Adrenal gland (tissue), 12 donors: Measurements from ENCODE around the gene ATG9B. TPM values are rescaled to one million over a fixed set of nuclear protein-coding genes. Genes with fewer than 3 reads are reported as not detected.

Source experiments
- DNase-seq, 7 donors: peaks; one replicate each; pipeline ENCODE4 v3.0.0-alpha.2; 2019 to 2020
- H3K27ac ChIP-seq, 5 donors: fragments of 200-600 bp; sonication (generic) in 4 of 5; 1 replicate in 3 of 5; 2 replicates in 2 of 5; pipeline versions ENCODE4 v1.5.1 to v1.8.0; 2016 to 2020; ENCODE audit warnings: mild to moderate bottlenecking in 1 of 5
- H3K27me3 ChIP-seq: fragments of 200-600 bp; 2 replicates; pipeline ENCODE4 v1.8.0; 2021
- H3K36me3 ChIP-seq, 2 donors: fragments of 200-600 bp; replicated peaks in 1 of 2; 1 replicate in 1 of 2; 2 replicates in 1 of 2; pipeline versions ENCODE4 v1.5.1 to v1.8.0; 2018 to 2022
- H3K4me1 ChIP-seq, 2 donors: fragments of 200-600 bp; replicated peaks in 1 of 2; 1 replicate in 1 of 2; 2 replicates in 1 of 2; pipeline versions ENCODE4 v1.5.1 to v1.8.0; 2018 to 2021
- H3K4me3 ChIP-seq, 4 donors: fragments of 200-600 bp; sonication (generic) in 3 of 4; one replicate each; pipeline ENCODE4 v1.5.1; 2016 to 2018
- H3K9me3 ChIP-seq, 3 donors: fragments of 200-600 bp; sonication (generic) in 1 of 3; replicated peaks in 1 of 3; 1 replicate in 2 of 3; 2 replicates in 1 of 3; pipeline versions ENCODE4 v1.5.1 to v1.8.0; 2016 to 2021
- POLR2A ChIP-seq, 2 donors: fragments of 450-650 bp; IDR thresholded peaks; one replicate each; pipeline ENCODE4 v1.6.1; 2017; ENCODE audit warnings: antibody characterized with exemption in 2 of 2, mild to moderate bottlenecking in 2 of 2, moderate library complexity in 1 of 2
- WGBS, 4 donors: extraction: QIAGEN DNeasy Blood & Tissue Kit in 2 of 4; methylation state at CpG; one replicate each; pipeline versions ENCODE4 v1.1.5 to v1.1.7; 2013 to 2017; 5-methylcytosine and 5-hydroxymethylcytosine counted together
- intact Hi-C, 2 donors: fragments of 100-400 bp; cut with DNase I; formaldehyde crosslinking; loops; one replicate each; pipeline versions ENCODE4 v1.14.1 to v1.15.0; 2022 to 2023
- polyA plus RNA-seq, 3 donors: library from polyadenylated mRNA; stranded (reverse); fragments of 200-250 nt in 2 of 3; fragments of 350-450 nt in 1 of 3; fragmentation: Illumina TruSeq in 1 of 3; extraction: RNeasy Lipid Tissue Mini Kit (QIAGEN cat#74804) in 1 of 3; gene quantifications; one replicate each; pipeline ENCODE4 v1.2.3, GENCODE V29; 2013 to 2014
- total RNA-seq, 9 donors: library from RNA; depleted of rRNA in 4 of 9; stranded (reverse); fragments of >200 nt in 4 of 9; fragments of 120-200 nt in 1 of 9; fragmentation: NEBNext Ultra II Directional in 1 of 9; extraction: Animal tissue kit (Norgen Biotek cat#: 25700) in 1 of 9; gene quantifications; one replicate each; pipeline versions ENCODE4 v1.1.0 to v1.2.4, GENCODE V29; 2013 to 2023
- TF ChIP-seq, protein P1 (sequence below), 6 experiments: fragments of 450-650 bp in 4 of 6; fragments of 200-600 bp in 2 of 6; sonication (generic) in 1 of 6; IDR thresholded peaks; 1 replicate in 5 of 6; 2 replicates in 1 of 6; pipeline versions ENCODE4 v1.5.1 to v1.8.0; 2016 to 2021; ENCODE audit warnings: antibody characterized with exemption in 6 of 6, mild to moderate bottlenecking in 2 of 6, moderate library complexity in 1 of 6
- donor health status: healthy with polysubstance abuse.
- donor health status: Bipolar disorder and iron deficiency.
- donor health status: DM: yes; HTN: yes; CAD: no.
- donor health status: DM: no; HTN: no; CAD: no.
- donor health status: DM: no; HTN: no; CAD: no.
- donor health status: DM: yes; HTN: yes; CAD: no.

ATG9B gene
- total and polyA plus RNA-seq, 12 donors, result 0.23 to 7.8 (median 0.46) TPM; not detected in 2

DNA sequence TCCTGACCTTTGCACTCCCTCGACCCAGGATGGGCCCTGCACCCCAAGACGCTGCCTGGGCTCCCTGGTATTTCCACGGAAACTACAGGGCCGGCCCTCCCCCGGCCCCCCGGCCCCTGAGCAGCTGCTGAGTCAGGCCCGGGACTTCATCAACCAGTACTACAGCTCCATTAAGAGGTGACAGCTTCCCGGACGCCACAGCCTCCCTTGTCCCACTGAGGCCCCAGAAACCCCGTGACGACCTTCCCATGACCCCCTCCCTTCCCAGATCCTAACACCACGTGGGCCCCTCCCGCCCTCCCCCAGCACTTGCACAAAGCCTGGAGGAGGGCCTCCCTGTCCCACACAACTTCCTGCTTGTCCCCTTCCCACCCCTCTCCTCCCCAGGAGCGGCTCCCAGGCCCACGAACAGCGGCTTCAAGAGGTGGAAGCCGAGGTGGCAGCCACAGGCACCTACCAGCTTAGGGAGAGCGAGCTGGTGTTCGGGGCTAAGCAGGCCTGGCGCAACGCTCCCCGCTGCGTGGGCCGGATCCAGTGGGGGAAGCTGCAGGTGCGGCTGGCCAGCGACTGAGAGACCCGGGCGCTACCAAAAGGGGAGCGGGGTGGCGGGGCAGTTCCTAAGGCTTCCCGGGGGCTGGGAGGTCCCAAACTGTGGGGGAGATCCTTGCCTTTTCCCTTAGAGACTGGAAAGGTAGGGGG lies 27.8 kb downstream of the ATG9B start:
- H3K4me3 ChIP-seq, result no peak overlapping the region
- no peaks in the 10 kb centered on the region for H3K4me1 ChIP-seq
- no peak for DNase-seq
- TF ChIP-seq, protein P1, sequence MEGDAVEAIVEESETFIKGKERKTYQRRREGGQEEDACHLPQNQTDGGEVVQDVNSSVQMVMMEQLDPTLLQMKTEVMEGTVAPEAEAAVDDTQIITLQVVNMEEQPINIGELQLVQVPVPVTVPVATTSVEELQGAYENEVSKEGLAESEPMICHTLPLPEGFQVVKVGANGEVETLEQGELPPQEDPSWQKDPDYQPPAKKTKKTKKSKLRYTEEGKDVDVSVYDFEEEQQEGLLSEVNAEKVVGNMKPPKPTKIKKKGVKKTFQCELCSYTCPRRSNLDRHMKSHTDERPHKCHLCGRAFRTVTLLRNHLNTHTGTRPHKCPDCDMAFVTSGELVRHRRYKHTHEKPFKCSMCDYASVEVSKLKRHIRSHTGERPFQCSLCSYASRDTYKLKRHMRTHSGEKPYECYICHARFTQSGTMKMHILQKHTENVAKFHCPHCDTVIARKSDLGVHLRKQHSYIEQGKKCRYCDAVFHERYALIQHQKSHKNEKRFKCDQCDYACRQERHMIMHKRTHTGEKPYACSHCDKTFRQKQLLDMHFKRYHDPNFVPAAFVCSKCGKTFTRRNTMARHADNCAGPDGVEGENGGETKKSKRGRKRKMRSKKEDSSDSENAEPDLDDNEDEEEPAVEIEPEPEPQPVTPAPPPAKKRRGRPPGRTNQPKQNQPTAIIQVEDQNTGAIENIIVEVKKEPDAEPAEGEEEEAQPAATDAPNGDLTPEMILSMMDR (IDR thresholded peaks at IDR 0.05), result no peak
- no peak for TF ChIP-seq POLR2A (IDR thresholded peaks at IDR 0.05)
- no peaks in the 10 kb centered on the region for H3K27me3 ChIP-seq
- intact Hi-C loops, result no loop called here
- no peaks in the 10 kb centered on the region for H3K9me3 ChIP-seq
- H3K36me3 ChIP-seq, result no peaks in the 10 kb centered on the region
- H3K27ac ChIP-seq, result no peak overlapping the region
- 36 to 80% (median 49%) methylated on average over 1 to 31 of the region's 31 CpGs for WGBS, 4 donors

DNA sequence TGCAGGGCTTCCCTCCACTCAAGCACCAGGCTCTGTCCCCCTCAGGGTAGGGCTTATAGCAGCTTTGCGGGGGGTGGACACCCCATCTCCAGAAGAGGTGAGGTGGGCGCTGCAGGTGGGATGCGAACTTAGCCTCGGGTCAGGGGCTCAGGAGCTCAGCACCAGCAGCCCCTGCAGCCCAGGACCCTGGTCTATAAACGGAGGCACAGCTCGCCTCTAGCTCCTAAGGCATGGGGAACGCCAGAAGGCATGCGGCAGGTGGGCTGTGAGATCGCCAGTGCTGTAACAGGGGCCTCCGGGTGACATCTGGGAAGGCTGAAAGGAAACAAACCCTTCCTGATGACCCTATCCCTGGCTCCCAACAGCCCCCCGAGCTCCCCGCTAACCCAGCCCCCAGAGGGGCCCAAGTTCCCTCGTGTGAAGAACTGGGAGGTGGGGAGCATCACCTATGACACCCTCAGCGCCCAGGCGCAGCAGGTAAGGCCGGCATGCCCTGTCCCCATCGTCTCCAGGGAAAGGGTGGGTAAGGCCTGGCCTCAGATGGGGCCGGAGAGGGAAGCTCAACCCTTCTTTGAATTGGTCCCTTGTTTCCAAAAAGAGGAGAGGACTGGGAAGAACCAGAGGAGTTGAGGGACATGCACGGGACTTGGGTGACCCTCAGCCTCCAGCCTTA lies 29.3 kb downstream of the ATG9B start:
- Histone ChIP-seq H3K9me3 (no peaks in the 10 kb centered on the region), H3K36me3 (no peaks in the 10 kb centered on the region), H3K4me1 (no peaks in the 10 kb centered on the region), H3K27ac (no peak overlapping the region), H3K4me3 (no peak overlapping the region), H3K27me3 (no peaks in the 10 kb centered on the region)
- no peak for TF ChIP-seq POLR2A (IDR thresholded peaks at IDR 0.05)
- TF ChIP-seq, protein P1 (IDR thresholded peaks at IDR 0.05), result no peak
- intact Hi-C loops, result no loop called here
- WGBS, 4 donors, result 59 to 82% (median 64%) methylated on average over 8 to 19 of the region's 19 CpGs
- no peak for DNase-seq

DNA sequence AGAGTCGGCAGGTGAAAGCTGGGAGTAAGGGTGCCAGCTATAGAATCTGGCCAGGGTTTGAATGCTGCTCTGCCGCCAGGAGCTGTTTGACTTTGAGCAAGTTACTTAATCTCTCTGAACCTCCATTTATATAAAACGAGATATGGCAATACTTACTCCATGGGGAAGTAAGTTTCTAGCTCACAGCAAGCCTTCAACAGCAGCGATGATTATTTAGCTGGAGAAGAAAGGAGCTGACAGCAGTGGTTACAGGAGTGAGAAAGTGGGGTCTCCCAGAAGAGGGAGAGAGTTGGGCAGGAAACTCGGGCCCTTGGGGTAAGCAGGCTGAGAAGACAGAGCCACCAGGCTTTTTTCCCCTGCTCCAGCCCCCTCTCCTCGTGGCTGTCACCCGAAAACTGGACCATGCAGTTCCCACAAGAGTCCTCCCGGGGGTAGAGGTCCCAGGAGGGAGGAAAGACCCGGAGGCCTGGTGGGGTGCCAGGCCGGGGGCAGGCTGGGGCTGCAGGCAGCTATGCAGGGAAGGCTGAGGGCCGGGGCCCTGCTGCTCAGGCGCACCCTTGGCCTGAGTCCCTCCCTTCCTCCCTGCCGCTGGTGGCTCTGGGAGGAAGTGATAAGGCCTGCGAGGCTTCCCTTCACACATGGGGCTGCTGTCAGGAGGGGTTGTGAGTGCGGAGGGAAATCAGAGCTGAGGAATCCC lies 30.0 kb downstream of the ATG9B start:
- intact Hi-C loops, result no loop called here
- H3K4me3 ChIP-seq, result peak overlapping the region in 1 of 4 donors; percentile 22
- TF ChIP-seq, protein P1 (IDR thresholded peaks at IDR 0.05), result no peak
- no peak for TF ChIP-seq POLR2A (IDR thresholded peaks at IDR 0.05)

GRCh38 chr7:150993511-150993910 lies 30.8 kb downstream of the ATG9B start:
- 81 to 91% (median 86%) methylated on average over 9 to 14 of the region's 14 CpGs for WGBS, 4 donors
- TF ChIP-seq, protein P1 (IDR thresholded peaks at IDR 0.05), result no peak
- peak in 1 of 2 donors; percentile 34 for TF ChIP-seq POLR2A (IDR thresholded peaks at IDR 0.05)
- H3K27ac ChIP-seq, result peak overlapping the region in 1 of 5 donors; percentile 65
- peak in 3 of 7 donors; percentile 62 to 76 (median 66) for DNase-seq
- H3K9me3 ChIP-seq, result no peaks in the 10 kb centered on the region
- no peaks in the 10 kb centered on the region for H3K36me3 ChIP-seq
- H3K4me1 ChIP-seq, result no peaks in the 10 kb centered on the region
- intact Hi-C loops, result no loop called here
- no peaks in the 10 kb centered on the region for H3K27me3 ChIP-seq
- H3K4me3 ChIP-seq, result no peak overlapping the region

More for the DNA sequence above, 30.0 kb downstream of the ATG9B start:
- Histone ChIP-seq H3K27ac (peak overlapping the region in 1 of 5 donors; percentile 22), H3K36me3 (no peaks in the 10 kb centered on the region), H3K4me1 (no peaks in the 10 kb centered on the region), H3K27me3 (no peaks in the 10 kb centered on the region), H3K9me3 (no peaks in the 10 kb centered on the region)
- WGBS, 4 donors, result 49 to 63% (median 51%) methylated on average over 11 to 15 of the region's 15 CpGs
- no peak for DNase-seq
